Activated CD8-positive, alpha-beta memory T cell treated with anti-CD3 and anti-CD28 coated beads, Interleukin-2, amount 10 ng/mL, durations not matched to agents 7 days and 5 days (primary cell): ENCODE data around the gene IL20RB. TPM values are rescaled to one million over a fixed set of nuclear protein-coding genes. Genes with fewer than 3 reads are reported as not detected.
"Not testable (repeated sequence)": the region's sequence is repeated elsewhere in the genome, so short reads cannot be mapped to it uniquely, and the experiment has no call there.

Experiments used
- ATAC-seq: fragments of 150-1000 bp; cut with Tn5 transposase; one replicate; pipeline ENCODE4 v1.10.0; 2021; ENCODE audit warnings: moderate library complexity
- CTCF ChIA-PET: fragments of 350-600 bp; sonication (Branson Sonifier 250); formaldehyde crosslinking; loops from one replicate; lab custom pipeline; 2021; ENCODE audit warnings: antibody characterized with exemption; lab: Charles Lee
- DNase-seq: peaks from one replicate; pipeline ENCODE4 v3.0.0-alpha.2; 2020
- H3K27ac Mint-ChIP-seq: one replicate; pipeline ENCODE4 v1.8.0; 2021; ENCODE audit warnings: mild to moderate bottlenecking, mixed read lengths
- H3K27me3 Mint-ChIP-seq: one replicate; pipeline ENCODE4 v1.8.0; 2021; ENCODE audit warnings: mixed read lengths
- H3K36me3 Mint-ChIP-seq: one replicate; pipeline ENCODE4 v1.8.0; 2021; ENCODE audit warnings: mild to moderate bottlenecking, mixed read lengths
- H3K4me1 Mint-ChIP-seq: one replicate; pipeline ENCODE4 v1.8.0; 2021; ENCODE audit warnings: mixed read lengths
- H3K4me3 Mint-ChIP-seq: one replicate; pipeline ENCODE4 v1.8.0; 2021; ENCODE audit warnings: mild to moderate bottlenecking, moderate library complexity, mixed read lengths
- H3K9me3 Mint-ChIP-seq: one replicate; pipeline ENCODE4 v1.8.0; 2022; ENCODE audit warnings: low read depth, mixed read lengths
- total RNA-seq, 2 experiments: library from RNA; stranded (reverse); gene quantifications; one replicate each; pipeline ENCODE4 v1.2.3, GENCODE V29; 2021

Gene IL20RB
- total RNA-seq, 2 experiments from 2014 or later = 1.5 to 1.7 TPM

- Mint-ChIP-seq H3K36me3 (no peaks in the 10 kb centered on the region), H3K27ac (no peak overlapping the region), H3K4me1 (no peaks in the 10 kb centered on the region), H3K9me3 (no peaks in the 10 kb centered on the region), H3K27me3 (no peaks in the 10 kb centered on the region), H3K4me3 (no peak overlapping the region)
- CTCF ChIA-PET = no interaction called here
- ATAC-seq (no peak), DNase-seq (no peak)
Measured at GRCh38 chr3:137008131-137008530, 50.3 kb downstream of the IL20RB start.

DNA sequence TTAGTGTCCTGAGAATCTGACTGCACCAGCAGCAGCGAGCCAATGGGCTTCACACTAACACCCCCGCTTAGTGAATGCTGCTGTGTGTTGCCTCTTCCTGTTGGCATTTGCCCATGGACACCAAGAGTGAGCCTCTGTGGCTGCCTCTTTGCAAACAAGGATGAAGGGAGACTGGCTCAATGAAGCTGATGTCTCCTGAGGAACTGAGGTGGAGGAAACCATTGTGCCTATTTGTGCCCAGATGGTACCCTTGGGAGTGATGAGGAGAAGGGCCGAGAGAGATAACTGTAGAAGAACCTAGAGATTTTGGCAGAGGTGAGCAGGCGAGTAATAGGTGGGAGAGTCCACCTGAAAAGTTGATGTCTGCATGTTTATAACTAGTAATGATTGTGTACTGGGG is 51.2 kb downstream of the IL20RB start:
- DNase-seq = no peak
- no peaks in the 10 kb centered on the region for H3K27me3 Mint-ChIP-seq
- H3K4me3 Mint-ChIP-seq = no peak overlapping the region
- peaks cover 5% of the 10 kb centered on the region for H3K4me1 Mint-ChIP-seq
- H3K27ac Mint-ChIP-seq = no peak overlapping the region
- no peaks in the 10 kb centered on the region for H3K36me3 Mint-ChIP-seq
- ATAC-seq = no peak
- CTCF ChIA-PET = no interaction called here
- H3K9me3 Mint-ChIP-seq = no peaks in the 10 kb centered on the region

GRCh38 chr3:137010137-137010536 is 52.4 kb downstream of the IL20RB start:
- no peaks in the 10 kb centered on the region for H3K27me3 Mint-ChIP-seq
- CTCF ChIA-PET = interaction anchor here (2.1 kb wide), 1 partner anchor 258 kb away, joined by 5 read pairs; the partner anchor contains the start of gene STAG1
- DNase-seq (no peak), ATAC-seq (no peak)
- H3K4me1 Mint-ChIP-seq = peaks cover 10% of the 10 kb centered on the region
- H3K4me3 Mint-ChIP-seq = no peak overlapping the region
- H3K9me3 Mint-ChIP-seq = no peaks in the 10 kb centered on the region
- H3K36me3 Mint-ChIP-seq = no peaks in the 10 kb centered on the region
- no peak overlapping the region for H3K27ac Mint-ChIP-seq

- peaks cover 11% of the 10 kb centered on the region for H3K4me1 Mint-ChIP-seq
- ATAC-seq (no peak), DNase-seq (no peak)
- no peak overlapping the region for H3K27ac Mint-ChIP-seq
- H3K27me3 Mint-ChIP-seq = no peaks in the 10 kb centered on the region
- no peak overlapping the region for H3K4me3 Mint-ChIP-seq
- no peaks in the 10 kb centered on the region for H3K9me3 Mint-ChIP-seq
- H3K36me3 Mint-ChIP-seq = no peaks in the 10 kb centered on the region
- CTCF ChIA-PET = interaction anchor here (1.0 to 2.1 kb wide), 5 partner anchors 22 to 618 kb away, joined by 3 to 10 read pairs (median 5); partner anchors contain the start of gene STAG1
Measured at GRCh38 chr3:137011153-137011552, 53.4 kb downstream of the IL20RB start.

DNA sequence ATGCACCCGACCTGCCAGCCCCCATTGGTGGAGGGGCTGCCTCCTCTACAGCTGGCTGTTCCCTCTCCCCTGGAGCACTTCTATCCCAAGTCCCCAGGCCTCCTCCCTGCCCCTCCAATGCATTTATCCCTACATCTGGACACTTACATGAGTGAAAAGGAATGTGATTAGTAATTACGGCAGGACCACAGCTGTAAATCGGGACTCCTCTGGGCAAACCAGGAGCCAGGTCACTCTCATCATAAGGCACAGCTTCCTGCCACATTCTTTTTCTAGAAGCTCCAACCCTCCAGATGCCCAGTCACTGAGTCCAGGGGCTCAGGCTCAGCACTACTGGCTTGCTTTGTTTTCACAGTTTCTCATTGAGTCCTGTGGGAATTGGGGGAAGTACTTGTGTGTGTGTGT is 54.3 kb downstream of the IL20RB start:
- Mint-ChIP-seq H3K36me3 (no peaks in the 10 kb centered on the region), H3K9me3 (no peaks in the 10 kb centered on the region), H3K27ac (no peak overlapping the region), H3K4me1 (peaks cover 11% of the 10 kb centered on the region), H3K4me3 (no peak overlapping the region), H3K27me3 (no peaks in the 10 kb centered on the region)
- DNase-seq (no peak), ATAC-seq (no peak)
- CTCF ChIA-PET = interaction anchor here (0.8 to 1.7 kb wide), 5 partner anchors 21 to 619 kb away, joined by 3 to 10 read pairs (median 5); no protein-coding TSS in a partner anchor

DNA sequence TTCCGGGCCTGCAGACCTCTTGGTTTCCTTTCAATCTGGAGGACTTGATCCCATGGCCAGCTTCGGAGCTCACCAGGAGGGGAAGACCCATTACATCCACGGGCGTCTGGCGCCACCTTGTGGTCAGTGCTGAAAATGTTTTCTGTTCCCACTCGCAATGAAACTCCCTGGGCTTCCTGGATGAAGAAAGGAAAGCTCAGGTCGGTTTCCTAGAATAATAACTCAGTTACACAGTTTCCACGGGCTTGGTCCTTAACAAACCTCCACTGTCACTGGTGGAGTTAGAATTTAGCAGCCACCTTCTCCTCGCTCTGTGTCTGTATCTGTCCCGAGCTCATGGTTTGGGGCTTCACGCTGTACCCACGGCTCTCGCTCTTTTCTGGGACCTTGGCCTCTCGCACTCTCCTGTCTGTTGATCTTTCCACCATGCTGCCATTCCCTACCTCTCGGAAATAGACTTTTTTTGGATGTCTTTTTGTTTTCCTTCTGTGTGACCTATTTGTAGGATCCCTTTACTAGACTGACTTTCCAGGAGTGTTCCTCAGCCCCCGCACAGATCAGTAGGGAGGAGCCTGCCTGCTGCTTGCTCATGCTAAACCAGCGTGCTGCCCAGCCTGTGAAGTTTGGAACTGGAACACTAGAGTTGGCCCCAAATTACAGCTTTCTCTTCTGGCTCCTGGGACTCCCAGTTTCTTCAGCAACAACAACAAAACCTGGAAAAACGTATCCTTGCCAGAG is 56.3 kb downstream of the IL20RB start:
- DNase-seq (peak; percentile 86), ATAC-seq (peak; percentile 94)
- peaks cover 11% of the 10 kb centered on the region for H3K4me1 Mint-ChIP-seq
- H3K36me3 Mint-ChIP-seq = no peaks in the 10 kb centered on the region
- H3K9me3 Mint-ChIP-seq = no peaks in the 10 kb centered on the region
- CTCF ChIA-PET = interaction anchor here (0.6 to 4.0 kb wide), 67 partner anchors 9 to 948 kb away, joined by 3 to 171 read pairs (median 4); partner anchors contain the start of genes NCK1, PCCB, SLC35G2 and STAG1
- no peak overlapping the region for H3K27ac Mint-ChIP-seq
- H3K4me3 Mint-ChIP-seq = peak overlapping the region; percentile 67
- no peaks in the 10 kb centered on the region for H3K27me3 Mint-ChIP-seq

DNA sequence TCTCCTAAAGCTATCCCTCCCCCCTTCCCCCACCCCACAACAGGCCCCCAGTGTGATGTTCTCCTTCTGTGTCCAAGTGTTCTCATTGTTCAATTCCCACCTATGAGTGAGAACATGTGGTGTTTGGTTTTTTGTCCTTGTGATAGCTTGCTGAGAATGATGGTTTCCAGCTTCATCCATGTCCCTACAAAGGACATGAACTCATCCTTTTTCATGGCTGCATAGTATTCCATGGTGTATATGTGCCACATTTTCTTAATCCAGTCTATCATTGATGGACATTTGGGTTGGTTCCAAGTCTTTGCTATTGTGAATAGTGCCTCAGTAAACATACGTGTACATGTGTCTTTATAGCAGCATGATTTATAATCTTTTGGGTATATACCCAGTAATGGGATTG is 59.5 kb downstream of the IL20RB start:
- DNase-seq, H3K4me3 Mint-ChIP-seq, H3K36me3 Mint-ChIP-seq, H3K27ac Mint-ChIP-seq, H3K27me3 Mint-ChIP-seq, CTCF ChIA-PET, H3K9me3 Mint-ChIP-seq, ATAC-seq: not testable (repeated sequence)
- peaks cover 11% of the 10 kb centered on the region for H3K4me1 Mint-ChIP-seq

DNA sequence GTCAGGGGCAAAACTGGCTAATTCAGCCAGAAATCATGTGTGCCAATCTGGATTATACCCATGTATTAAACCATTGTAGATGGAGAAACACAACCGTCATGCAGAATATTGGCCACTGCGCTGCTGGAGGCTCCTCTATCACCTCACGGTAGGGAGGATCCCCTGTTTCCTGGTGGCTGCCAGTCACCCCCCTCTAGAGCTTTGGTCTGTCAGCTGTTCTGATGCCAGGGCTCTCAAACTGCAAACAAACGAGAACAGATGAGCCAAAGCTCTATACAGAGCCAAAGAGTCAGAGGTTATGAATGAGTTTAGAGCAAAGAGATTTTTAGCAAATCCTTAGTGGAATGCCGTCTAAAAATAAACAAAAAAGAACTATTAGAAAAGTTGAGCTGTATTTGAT is 62.5 kb downstream of the IL20RB start:
- H3K4me1 Mint-ChIP-seq = no peaks in the 10 kb centered on the region
- H3K27ac Mint-ChIP-seq = no peak overlapping the region
- ATAC-seq = no peak
- DNase-seq = no peak
- H3K36me3 Mint-ChIP-seq = no peaks in the 10 kb centered on the region
- CTCF ChIA-PET = interaction anchor here (1.3 to 4.9 kb wide), 3 partner anchors 12 to 267 kb away, joined by 5 to 20 read pairs (median 8); no protein-coding TSS in a partner anchor
- no peaks in the 10 kb centered on the region for H3K9me3 Mint-ChIP-seq
- peaks cover 12% of the 10 kb centered on the region for H3K27me3 Mint-ChIP-seq
- no peak overlapping the region for H3K4me3 Mint-ChIP-seq

- ATAC-seq = no peak
- H3K9me3 Mint-ChIP-seq = no peaks in the 10 kb centered on the region
- CTCF ChIA-PET = interaction anchor here (2.3 to 4.9 kb wide), 2 partner anchors 11 to 268 kb away, joined by 8 to 20 read pairs; no protein-coding TSS in a partner anchor
Measured at GRCh38 chr3:137020888-137021287, 63.1 kb downstream of the IL20RB start.

DNA sequence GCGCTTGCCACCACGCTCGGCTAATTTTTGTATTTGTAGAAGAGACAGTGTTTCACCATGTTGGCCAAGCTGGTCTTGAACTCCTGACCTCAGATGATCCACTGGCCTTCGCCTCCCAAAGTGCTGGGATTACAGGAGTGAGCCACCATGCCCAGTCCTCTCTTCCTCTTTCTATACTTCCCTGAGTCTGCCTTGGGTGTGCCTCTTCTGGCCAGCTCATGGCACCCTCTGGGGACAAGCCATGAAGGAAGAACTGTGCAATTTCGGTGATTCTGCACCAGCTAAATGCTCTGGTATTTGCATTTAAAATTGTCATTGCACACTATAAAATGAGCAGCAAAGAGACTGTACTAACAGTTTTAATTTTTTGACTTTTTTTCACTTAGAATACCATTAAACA is 66.6 kb downstream of the IL20RB start:
- Mint-ChIP-seq H3K27ac (no peak overlapping the region), H3K27me3 (peaks cover 21% of the 10 kb centered on the region), H3K4me1 (no peaks in the 10 kb centered on the region), H3K9me3 (no peaks in the 10 kb centered on the region), H3K36me3 (no peaks in the 10 kb centered on the region), H3K4me3 (no peak overlapping the region)
- CTCF ChIA-PET = interaction anchor here (1.5 to 1.8 kb wide), 2 partner anchors 10 kb away, joined by 7 to 8 read pairs; no protein-coding TSS in a partner anchor
- DNase-seq (no peak), ATAC-seq (no peak)

More at GRCh38 chr3:137020888-137021287, 63.1 kb downstream of the IL20RB start:
- DNase-seq = no peak
- Mint-ChIP-seq H3K27me3 (peaks cover 12% of the 10 kb centered on the region), H3K4me3 (no peak overlapping the region), H3K36me3 (no peaks in the 10 kb centered on the region), H3K4me1 (no peaks in the 10 kb centered on the region), H3K27ac (no peak overlapping the region)

DNA sequence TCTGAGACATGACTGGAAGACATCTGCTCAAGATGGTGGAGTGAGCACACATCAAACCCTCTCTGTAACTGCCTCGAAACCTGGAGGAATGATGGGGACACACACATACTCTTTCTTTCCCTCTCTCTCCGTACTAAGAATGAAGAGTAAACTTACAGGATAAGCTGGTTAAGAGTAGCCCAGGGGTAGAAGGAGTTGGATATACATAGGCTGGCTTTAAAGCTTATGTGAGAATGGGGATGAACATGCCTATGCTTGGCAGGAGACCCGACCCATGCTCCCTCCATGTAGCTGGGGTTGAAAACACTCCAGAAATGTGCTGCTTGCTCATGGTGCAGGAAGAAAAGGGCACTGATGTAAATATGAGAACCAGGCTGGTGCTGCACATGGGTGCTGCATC is 68.9 kb downstream of the IL20RB start:
- CTCF ChIA-PET = interaction anchor here (0.8 kb wide), 1 partner anchor 275 kb away, joined by 3 read pairs; the partner anchor contains the start of gene STAG1
- DNase-seq (no peak), ATAC-seq (no peak)
- Mint-ChIP-seq H3K27me3 (peaks cover 27% of the 10 kb centered on the region), H3K36me3 (no peaks in the 10 kb centered on the region), H3K4me1 (no peaks in the 10 kb centered on the region), H3K27ac (no peak overlapping the region), H3K4me3 (no peak overlapping the region), H3K9me3 (no peaks in the 10 kb centered on the region)

- peak; percentile 86 for DNase-seq
- no peaks in the 10 kb centered on the region for H3K36me3 Mint-ChIP-seq
- peaks cover 8% of the 10 kb centered on the region for H3K4me1 Mint-ChIP-seq
- no peaks in the 10 kb centered on the region for H3K9me3 Mint-ChIP-seq
- H3K27me3 Mint-ChIP-seq = peaks cover 37% of the 10 kb centered on the region
- CTCF ChIA-PET = interaction anchor here (0.7 to 4.6 kb wide), 22 partner anchors 8 to 972 kb away, joined by 3 to 29 read pairs (median 3); partner anchors contain the start of gene STAG1
- peak; percentile 91 for ATAC-seq
- H3K27ac Mint-ChIP-seq = no peak overlapping the region
- peak overlapping the region; percentile 47 for H3K4me3 Mint-ChIP-seq
Measured at GRCh38 chr3:137032465-137033120, 74.8 kb downstream of the IL20RB start.

DNA sequence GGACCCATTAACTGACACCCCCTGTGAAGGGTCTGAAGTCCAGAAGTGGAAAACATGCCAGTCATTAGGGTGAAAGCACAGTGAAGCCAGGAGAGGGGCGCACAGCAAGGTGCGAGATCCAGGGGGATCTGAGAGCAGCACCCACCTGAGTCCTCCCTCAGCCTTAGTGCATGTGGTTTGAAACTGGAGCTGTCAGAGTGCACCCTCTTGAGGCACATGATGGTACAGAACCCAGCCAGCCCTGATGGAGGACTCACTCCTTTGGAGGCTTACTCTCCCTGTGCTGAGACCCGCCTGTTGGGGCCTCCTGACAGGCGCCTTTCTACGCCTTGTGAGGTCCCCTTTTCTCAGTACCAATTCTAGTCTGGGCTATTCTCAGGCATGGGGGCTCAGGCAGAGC is 77.8 kb downstream of the IL20RB start:
- H3K27ac Mint-ChIP-seq = no peak overlapping the region
- H3K9me3 Mint-ChIP-seq = no peaks in the 10 kb centered on the region
- peaks cover 27% of the 10 kb centered on the region for H3K27me3 Mint-ChIP-seq
- H3K4me1 Mint-ChIP-seq = peaks cover 8% of the 10 kb centered on the region
- ATAC-seq (no peak), DNase-seq (no peak)
- no peaks in the 10 kb centered on the region for H3K36me3 Mint-ChIP-seq
- no peak overlapping the region for H3K4me3 Mint-ChIP-seq
- CTCF ChIA-PET = no interaction called here
